ENCODE results near the gene STARD6.
A peak's percentile ranks its signal among the peaks of the same experiment; 100 is the strongest.
"Not testable (repeated sequence)": the region's sequence is repeated elsewhere in the genome, so short reads cannot be mapped to it uniquely, and the experiment has no call there.

STARD6 gene

DNA sequence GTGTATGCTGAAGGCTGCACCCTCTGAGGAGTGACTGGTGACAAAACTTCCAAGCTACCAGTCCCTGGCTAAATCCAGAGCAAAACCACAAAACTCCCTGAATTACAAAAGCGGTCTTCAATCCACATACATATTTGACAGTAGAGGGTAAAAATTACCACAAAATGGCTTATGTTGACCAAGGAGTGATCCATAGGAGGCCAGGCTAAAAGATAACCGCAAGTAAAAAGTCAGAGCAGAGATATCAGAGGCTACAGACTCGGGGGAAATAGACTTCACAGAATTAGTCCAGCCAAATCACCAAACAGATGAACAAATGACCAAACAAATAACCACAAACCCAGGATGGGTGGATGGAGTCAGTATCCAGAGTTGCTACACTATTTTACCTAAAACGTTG is 19.4 kb downstream of the STARD6 start:
- DNase-seq (ENCODE audit: low read depth in 2 of 2), result no peak

DNA sequence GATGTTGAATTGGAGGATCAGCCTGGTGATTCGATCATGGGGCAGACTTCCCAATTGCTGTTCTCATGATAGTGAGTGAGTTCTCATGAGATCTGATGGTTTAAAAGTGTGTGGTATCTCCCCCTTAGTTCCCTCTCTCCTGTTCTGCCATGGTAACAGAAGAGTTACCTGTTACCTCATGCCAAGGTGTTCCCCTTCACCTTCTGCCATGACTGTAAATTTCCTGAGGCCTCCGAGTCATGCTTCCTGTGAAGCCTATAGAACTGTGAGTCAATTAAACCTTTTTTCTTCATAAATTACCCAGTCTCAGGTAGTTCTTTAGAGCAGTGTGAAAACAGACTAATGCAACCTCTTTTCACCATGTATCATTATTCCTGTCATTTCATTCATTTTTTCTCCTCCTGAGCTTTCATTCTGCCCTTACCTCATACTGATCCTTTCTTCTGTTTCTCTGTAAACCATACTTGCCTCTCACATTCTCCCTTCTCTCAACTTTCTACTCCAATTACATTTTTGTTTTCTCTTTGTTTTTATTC is 22.0 kb downstream of the STARD6 start:
- DNase-seq (ENCODE audit: low read depth in 2 of 2), result peak in 1 of 2 donors; percentile 8

DNA sequence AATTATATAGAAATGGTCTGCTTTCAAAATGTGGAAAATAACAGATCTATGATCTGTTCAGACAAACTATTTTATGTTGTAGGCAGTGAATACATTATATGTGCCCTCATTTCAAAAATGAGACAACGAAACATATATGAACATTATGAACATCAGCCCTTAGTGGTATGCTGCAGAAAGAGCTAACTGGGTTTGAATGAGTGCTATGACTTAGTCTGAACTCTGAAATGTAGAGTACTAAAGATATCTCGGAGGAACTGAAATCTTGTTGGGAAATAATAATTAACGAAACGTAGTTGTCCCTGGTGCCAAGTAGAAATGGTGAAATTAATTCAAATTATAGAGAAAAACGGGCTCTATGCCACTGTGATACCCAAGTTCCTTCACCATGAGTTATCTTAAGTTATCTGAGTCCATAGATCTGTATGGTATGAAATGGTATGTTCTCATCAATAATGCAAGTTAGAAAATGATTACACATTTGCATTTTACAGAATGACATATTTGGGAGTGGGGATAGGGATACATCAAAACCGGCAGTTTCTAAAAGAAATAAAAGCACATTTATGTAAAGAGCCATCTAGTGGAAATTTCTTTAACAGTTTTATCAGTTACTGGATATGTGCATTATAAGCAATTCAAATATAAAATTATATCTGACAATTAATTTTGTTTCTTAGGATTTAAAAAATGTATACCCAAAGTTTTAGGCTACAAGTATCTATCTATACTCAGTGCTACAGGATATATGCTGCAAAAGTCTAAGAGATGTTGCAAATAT is 26.7 kb downstream of the STARD6 start:
- no peak for DNase-seq (ENCODE audit: low read depth in 2 of 2)

DNA sequence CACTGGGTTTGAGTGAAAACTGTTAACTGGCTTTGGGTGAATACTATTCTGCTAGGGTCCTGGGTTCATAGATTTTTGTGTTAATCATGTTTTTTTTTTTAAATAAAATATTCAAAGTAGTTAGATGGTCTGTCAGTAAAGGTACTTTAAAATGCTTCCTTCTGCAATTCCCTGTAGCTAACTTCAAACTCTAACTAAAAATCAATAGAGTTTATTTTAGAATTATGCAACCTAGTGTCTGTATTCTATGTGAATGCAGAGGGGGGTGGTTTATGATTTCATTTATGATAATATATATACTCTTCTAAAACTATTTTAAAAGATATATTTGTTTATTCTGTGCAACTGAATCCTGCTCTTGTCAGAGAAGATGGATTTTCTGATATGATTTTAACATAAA is 27.9 kb downstream of the STARD6 start:
- DNase-seq (ENCODE audit: low read depth in 2 of 2), result no peak

DNA sequence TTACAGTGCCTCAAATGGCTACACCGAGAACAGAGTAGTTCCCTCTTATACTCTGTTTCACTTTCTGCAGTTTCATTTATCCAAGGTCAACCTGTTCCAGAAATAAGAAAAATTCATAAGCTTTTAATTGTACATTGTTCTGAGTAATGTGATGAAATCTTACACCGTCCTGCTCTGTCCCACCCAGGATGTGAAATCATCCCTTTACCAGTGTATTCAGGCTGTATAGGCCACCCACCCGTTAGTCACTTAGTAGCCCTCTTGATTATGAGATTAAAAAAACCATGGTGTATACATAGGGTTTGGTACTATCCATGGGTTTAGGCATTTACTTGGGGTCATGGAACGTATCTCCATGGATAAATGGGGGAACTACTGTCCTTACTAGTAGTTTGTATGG is 29.8 kb downstream of the STARD6 start:
- DNase-seq (ENCODE audit: low read depth in 2 of 2), result no peak

DNA sequence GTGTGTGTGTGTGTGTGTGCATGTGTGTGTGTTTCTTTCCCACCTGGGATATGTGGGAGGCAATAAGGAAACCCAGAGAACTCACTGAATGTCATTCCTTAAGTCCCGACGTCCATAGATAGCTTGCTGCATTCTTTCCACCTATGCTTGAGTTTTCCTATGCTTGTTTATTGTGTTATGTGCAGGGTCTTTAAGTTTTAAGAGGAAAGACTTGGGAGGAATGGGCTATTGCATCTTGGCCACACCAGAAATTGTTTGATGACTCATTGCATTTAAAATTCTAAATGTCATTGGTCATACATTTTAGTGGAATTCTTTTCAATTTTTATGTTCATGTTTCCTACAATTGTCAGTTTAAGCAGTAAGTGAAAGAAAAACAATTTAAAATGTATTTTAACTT is 33.7 kb downstream of the STARD6 start:
- no peak for DNase-seq (ENCODE audit: low read depth in 2 of 2)

DNA sequence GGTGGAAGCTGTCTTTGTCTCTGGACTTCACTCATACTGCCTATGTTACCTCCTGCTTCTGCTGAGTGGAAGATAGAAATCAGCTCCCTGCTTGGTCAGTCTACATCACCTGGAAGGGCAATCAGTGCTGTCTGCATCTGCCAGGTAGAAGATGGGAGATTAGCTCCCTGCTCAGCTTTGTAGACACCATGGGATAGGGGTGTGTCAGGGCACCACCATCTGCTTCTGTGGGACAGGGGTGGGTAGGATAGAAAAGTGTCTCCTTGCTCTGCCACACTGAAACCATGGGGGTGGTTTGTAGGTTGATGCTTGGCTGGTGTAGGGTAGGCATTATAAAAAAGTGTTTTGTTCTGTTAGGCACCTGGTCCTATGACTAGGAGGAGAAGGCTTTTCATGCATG is 34.1 kb downstream of the STARD6 start:
- no peak for DNase-seq (ENCODE audit: low read depth in 2 of 2)

DNA sequence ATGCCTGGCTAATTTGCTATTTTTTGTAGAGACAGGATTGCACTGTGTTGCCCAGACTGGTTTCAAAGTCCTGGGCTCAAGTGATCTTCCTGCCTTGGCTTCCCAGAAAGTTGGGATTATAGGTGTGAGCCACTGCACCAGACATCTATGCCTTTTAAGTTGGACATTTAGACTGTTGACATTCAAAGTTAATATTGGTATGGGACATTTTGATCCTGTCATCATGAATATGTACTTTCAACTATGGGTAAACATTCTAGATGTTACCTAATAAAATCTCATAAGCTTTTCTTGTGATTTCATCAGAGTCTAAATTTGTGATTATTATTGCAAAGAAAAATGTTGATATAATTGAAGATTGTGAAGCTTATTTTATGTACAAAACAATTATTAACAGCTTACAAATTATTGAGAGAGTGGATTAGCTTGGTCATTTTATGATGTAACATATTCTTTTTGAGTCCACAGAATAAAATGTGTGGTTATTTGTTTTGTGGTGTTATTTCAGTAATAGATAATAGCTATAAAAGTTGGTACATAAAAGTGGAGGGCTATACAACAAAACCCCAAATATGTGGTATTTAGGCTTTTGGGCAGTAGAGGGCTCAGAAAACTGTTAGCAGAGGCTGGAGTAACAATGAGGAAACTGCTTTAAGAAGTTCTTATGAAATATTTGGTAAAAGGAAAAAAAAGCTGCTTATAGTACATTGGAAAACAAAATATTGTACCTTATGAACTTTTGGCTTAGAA is 41.4 kb downstream of the STARD6 start:
- DNase-seq (ENCODE audit: low read depth in 2 of 2), result no peak

DNA sequence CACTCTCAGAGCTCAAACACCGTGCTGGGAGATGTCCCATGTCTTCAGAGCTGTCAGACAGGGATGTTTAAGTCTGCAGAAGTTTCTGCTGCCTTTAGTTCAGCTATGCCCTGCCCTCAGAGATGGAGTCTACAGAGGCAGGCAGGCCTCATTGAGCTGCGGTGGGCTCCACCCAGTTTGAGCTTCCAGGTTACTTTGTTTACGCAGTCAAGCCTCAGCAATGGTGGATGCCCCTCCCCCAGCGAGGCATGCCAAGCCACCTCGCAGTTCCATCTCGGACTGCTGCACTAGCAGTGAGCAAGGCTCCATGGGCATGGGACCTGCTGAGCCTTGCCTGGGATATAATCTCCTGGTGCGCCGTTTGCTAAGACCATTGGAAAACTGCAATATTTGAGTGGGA is 48.1 kb downstream of the STARD6 start:
- not testable (repeated sequence) for DNase-seq (ENCODE audit: low read depth in 2 of 2)

DNA sequence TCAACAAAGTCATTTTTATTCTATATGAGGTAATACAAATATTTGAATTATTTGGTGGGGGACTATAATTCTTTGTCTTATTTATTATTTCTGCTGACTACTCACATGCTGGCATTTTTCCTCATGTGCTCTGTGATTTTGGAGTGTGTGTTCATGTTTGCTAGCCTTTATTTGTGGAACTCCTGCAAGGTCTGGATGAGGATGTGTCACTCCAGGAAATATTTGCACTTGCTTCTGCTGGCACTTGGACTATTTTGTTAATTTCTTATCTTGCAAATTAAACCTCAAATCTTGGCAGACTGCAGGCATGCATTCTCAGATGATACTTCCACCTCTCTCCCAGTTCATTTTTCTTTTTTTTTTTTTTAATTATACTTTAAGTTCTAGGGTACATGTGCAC is 54.2 kb downstream of the STARD6 start:
- DNase-seq (ENCODE audit: low read depth in 2 of 2), result no peak

DNA sequence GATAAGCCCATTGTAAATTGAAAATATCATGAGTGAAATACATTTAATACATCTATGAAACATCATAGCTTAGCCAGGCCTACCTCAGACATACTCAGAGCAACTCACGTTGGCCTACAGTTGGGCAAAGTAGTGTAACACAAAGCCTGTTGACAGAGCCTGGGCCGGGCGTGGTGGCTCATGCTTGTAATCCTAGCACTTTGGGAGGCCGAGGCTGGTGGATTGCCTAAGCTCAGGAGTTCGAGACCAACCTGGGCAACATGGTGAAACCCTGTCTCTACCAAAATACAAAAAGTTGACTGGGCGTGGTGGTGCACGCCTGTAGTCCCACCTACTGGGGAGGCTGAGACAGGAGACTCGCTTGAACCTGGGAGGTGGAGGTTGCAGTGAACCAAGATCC is 58.7 kb downstream of the STARD6 start:
- DNase-seq (ENCODE audit: low read depth in 2 of 2), result not testable (repeated sequence)

DNA sequence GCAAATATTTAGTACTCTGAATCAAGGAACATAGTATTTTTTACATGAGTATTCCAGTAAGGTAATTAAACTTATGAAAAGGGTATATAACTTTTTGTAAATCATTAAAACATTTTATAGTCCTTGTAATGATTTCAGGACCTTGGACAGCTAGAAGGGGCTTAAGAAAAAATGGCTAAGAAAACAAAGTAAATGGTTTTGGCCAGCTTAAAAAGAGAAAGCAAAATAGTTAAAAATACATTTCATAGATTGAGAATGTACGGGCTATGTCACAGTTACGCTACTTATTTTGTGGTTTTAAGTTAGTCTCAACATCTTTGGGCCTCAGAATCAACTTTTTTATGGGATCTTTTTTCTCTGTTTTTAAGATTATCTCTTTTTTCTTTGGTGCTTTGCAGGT is 61.6 kb downstream of the STARD6 start:
- DNase-seq (ENCODE audit: low read depth in 2 of 2), result no peak

DNA sequence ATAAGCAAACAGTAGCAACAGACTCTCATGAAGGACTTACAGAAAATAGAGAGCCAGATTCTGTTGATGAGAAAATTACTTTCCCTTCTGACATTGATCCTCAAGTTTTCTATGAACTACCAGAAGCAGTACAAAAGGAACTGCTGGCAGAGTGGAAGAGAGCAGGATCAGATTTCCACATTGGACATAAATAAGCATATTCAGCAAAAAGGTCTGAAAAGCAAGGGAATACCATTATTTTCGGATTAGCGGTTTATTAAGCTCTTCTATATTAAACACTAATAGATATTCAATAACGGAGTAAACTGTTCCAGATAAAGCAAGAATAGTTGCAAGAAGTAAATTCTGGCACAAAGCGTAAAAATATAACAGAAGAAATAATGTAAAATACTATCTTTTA is 63.4 kb downstream of the STARD6 start:
- DNase-seq (ENCODE audit: low read depth in 2 of 2), result no peak

DNA sequence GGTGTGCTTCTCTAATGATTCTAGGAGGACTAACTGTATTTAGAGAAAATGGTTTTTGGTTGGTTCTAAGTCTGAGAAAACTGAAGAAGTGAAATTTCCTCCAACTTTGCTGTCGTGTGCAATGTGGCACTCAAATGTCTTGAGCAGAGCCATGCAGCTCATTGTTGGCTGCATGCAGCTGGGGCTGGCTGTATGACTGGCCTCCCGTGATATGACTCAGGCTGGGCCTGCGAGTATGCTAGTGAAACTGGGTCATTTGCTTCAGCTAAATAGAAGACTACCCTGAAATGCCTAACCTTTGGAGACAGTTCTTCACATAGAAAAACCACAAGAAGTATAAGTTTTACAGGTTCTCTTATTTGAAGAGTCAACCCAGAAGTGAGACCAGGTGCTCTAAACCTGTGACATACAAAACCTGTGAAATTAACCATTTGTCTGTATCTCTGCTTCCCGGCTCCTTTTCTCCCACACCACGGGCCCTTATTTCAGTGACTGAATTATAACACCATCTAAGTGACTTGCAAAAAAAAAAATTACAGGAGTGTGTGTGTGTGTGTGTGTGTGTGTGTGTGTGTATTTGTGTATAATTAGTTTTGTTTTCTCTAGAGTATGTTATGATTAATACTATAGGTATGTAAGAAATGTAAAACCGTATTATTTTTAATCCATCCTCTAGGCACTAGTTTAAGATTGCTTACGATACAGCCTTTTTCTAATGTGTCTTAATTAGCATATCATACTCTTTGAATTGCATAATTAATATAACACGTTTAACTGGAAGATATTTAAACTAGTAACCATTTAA is 72.5 kb downstream of the STARD6 start:
- peak; percentile 68 to 83 for DNase-seq (ENCODE audit: low read depth in 2 of 2)

DNA sequence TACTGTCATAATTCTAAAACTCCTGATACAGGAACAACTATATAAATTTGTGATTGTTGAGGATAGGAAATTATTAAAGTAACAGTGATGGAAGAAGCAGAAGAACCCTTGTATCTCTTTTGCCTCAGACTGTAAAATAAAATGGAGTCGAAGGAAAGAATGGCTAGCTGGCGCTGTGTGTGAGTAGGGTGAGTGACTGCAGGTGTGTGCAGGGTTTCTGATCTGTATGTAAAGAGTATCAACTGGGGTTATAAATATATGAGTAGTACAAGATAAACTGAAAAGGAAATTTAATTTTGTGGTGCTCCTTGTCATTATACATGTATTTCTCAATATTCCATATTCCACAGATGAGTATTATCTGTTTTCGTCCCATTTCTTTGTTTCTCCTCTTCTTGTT is 73.1 kb downstream of the STARD6 start:
- no peak for DNase-seq (ENCODE audit: low read depth in 2 of 2)

DNA sequence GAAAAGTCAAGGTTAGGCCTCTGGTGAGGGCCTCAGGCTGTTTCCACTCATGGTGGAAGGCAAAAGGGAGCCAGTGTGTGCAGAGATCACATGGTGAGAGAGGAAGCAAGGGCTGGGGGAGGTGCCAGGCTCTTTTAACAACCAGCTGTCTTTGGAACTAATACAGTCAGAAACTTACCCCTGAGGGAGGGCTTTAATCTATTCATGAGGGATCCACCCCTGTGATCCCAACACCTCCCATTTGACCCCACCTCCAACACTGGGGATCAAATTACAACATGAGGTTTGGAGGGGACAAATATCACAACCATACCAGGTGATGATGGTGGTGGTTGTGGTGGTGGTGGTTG is 77.5 kb downstream of the STARD6 start:
- no peak for DNase-seq (ENCODE audit: low read depth in 2 of 2)

DNA sequence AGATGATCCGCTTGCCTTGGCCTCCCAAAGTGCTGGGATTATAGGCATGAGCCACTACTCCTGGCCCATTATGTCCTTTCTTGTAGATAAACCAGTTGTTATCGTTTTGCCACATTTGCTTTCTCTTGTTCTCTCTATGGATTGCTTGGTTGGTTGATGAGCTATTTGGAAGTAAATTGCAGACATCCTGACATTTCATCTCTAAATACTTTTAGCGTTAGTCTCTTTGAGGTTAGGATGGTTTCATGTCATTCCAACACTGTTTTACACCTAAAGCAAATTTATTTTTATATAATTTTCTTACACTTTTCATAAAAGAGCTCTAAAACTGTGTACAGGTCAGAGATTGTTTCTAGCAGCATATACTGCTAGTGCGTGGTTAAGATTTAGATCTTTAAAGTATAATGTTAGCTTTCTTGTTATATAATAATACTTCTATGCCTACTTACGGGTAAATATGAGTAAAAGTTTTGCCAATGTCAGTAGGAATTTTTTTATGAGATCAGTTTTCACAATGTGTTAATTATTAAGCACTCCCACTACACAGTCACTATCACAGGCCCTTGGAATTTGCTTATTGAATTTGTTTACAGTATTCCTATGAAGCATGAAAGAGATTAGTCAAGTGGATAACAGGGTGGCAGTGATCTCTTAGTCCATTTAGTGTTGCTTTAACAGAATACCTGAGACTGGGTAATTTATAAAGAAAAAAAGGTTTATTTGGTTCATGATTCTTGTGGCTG is 78.0 kb downstream of the STARD6 start:
- no peak for DNase-seq (ENCODE audit: low read depth in 2 of 2)

DNA sequence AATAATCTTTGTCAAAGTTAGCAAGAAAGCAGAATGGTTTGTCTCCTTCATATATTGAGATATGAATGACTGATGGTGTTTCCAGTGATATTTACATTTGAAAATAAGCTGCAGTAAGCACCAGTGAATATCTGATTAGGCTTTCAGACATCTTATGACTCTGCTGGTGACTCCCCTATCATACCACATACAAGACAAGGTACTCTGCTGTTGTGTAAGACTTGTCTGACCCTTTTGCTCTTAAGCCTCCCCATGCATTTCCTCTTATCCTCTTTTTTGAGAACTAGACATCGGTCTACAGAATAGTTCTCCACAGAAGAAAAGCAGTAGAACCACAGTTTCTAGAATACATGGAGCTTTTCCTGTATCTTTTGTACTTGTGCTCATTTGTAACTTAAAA is 79.0 kb downstream of the STARD6 start:
- DNase-seq (ENCODE audit: low read depth in 2 of 2), result no peak

DNA sequence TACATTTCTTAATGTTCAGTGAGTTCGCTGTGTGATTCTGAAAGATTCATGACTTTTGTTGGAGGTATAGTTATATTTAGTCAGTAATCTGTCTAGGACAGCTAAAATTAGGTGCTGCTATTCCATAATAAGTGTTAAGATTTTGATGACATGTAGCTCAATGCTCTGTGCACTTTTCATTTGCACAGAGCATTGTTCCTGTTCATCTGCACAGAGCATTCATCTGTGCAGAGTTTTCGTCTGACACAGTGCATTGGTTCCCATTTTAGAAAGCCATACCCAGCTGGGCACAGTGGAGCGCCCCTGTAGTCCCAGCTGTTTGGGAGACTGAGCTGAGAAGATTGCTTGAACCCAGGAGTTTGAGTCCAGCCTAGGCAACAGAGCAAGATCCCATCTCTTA is 79.8 kb downstream of the STARD6 start:
- DNase-seq (ENCODE audit: low read depth in 2 of 2), result no peak
